ENCODE data around the gene PTS. TPM values are rescaled to one million over a fixed set of nuclear protein-coding genes. Genes with fewer than 3 reads are reported as not detected.

PTS gene
- total and polyA plus RNA-seq, 9 of the 15 experiments (the other 6 are each of a cell fraction or from before 2014, with no cell fraction given), result 27.1 to 72.7 (median 41.1) TPM

DNA sequence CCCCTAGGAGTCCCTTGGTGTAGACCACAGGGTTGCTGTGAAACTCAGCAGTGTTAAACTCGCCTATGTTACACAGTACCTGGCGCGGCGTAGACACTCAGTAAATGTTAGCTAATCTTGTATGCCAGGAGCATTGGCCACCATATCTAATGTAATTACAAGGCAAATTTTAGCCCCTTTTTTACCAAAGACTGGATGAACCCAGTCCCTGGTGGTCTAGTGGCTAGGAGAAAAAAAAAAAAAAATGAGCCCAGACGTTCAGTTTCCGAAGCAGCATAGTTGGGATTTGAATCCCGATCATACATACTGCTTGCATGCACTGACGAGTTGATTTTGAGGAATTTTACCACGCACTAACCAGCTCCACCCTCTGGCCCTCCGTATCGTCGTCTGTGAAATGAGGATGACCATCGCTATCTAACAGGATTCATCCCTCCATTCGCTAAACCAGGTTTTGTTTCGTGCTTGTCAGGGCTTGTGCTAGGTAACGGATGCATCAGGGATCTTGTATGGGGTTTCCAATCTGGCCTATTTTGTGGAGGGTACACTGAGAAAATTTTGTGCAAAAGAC is 688 bp downstream of the PTS start (continued):
- TF ChIP-seq, protein P1, sequence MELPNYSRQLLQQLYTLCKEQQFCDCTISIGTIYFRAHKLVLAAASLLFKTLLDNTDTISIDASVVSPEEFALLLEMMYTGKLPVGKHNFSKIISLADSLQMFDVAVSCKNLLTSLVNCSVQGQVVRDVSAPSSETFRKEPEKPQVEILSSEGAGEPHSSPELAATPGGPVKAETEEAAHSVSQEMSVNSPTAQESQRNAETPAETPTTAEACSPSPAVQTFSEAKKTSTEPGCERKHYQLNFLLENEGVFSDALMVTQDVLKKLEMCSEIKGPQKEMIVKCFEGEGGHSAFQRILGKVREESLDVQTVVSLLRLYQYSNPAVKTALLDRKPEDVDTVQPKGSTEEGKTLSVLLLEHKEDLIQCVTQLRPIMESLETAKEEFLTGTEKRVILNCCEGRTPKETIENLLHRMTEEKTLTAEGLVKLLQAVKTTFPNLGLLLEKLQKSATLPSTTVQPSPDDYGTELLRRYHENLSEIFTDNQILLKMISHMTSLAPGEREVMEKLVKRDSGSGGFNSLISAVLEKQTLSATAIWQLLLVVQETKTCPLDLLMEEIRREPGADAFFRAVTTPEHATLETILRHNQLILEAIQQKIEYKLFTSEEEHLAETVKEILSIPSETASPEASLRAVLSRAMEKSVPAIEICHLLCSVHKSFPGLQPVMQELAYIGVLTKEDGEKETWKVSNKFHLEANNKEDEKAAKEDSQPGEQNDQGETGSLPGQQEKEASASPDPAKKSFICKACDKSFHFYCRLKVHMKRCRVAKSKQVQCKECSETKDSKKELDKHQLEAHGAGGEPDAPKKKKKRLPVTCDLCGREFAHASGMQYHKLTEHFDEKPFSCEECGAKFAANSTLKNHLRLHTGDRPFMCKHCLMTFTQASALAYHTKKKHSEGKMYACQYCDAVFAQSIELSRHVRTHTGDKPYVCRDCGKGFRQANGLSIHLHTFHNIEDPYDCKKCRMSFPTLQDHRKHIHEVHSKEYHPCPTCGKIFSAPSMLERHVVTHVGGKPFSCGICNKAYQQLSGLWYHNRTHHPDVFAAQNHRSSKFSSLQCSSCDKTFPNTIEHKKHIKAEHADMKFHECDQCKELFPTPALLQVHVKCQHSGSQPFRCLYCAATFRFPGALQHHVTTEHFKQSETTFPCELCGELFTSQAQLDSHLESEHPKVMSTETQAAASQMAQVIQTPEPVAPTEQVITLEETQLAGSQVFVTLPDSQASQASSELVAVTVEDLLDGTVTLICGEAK (IDR thresholded peaks at IDR 0.05), result peak; percentile 35; the same call in 1 of the 2 replicates
- TF ChIP-seq, protein P1 (CRISPR knock-in tag; IDR thresholded peaks at IDR 0.05), result no peak
- no peak for TF ChIP-seq GTF2F1 (IDR thresholded peaks at IDR 0.05; ENCODE audit: low read depth, low read length)
- peak in 1 of 3 experiments; percentile 2 for TF ChIP-seq YY1 (IDR thresholded peaks at IDR 0.05; ENCODE audit: borderline replicate concordance in 1 of 3, control insufficient read depth in 1 of 3, extremely low read depth in 1 of 3, insufficient read depth in 3 of 3, insufficient read length in 1 of 3, insufficient replicate concordance in 2 of 3, low read depth in 1 of 3, low read length in 2 of 3)
- TF ChIP-seq, protein P2, sequence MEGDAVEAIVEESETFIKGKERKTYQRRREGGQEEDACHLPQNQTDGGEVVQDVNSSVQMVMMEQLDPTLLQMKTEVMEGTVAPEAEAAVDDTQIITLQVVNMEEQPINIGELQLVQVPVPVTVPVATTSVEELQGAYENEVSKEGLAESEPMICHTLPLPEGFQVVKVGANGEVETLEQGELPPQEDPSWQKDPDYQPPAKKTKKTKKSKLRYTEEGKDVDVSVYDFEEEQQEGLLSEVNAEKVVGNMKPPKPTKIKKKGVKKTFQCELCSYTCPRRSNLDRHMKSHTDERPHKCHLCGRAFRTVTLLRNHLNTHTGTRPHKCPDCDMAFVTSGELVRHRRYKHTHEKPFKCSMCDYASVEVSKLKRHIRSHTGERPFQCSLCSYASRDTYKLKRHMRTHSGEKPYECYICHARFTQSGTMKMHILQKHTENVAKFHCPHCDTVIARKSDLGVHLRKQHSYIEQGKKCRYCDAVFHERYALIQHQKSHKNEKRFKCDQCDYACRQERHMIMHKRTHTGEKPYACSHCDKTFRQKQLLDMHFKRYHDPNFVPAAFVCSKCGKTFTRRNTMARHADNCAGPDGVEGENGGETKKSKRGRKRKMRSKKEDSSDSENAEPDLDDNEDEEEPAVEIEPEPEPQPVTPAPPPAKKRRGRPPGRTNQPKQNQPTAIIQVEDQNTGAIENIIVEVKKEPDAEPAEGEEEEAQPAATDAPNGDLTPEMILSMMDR (IDR thresholded peaks at IDR 0.05 in 2 of 3, conservative IDR thresholded peaks at IDR 0.05 in 1 of 3; ENCODE audit: insufficient read depth in 2 of 3, low read depth in 1 of 3, low read length in 3 of 3), result 0 out of 6 replicates have a peak, but pooled peaks of 1 of the 3 experiments have one; percentile 4
- no peak for TF ChIP-seq MCM5 (IDR thresholded peaks at IDR 0.05; ENCODE audit: low read depth)
- 0 out of 2 replicates have a peak, but pooled peaks have one; percentile 21 for TF ChIP-seq XRCC5 (IDR thresholded peaks at IDR 0.05; ENCODE audit: low read depth, low read length)
- TF ChIP-seq, protein P3, sequence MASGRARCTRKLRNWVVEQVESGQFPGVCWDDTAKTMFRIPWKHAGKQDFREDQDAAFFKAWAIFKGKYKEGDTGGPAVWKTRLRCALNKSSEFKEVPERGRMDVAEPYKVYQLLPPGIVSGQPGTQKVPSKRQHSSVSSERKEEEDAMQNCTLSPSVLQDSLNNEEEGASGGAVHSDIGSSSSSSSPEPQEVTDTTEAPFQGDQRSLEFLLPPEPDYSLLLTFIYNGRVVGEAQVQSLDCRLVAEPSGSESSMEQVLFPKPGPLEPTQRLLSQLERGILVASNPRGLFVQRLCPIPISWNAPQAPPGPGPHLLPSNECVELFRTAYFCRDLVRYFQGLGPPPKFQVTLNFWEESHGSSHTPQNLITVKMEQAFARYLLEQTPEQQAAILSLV (tag; IDR thresholded peaks at IDR 0.05), result no peak
- 0 out of 2 replicates have a peak, but pooled peaks have one; percentile 34 for TF ChIP-seq ZNF384 (IDR thresholded peaks at IDR 0.05; ENCODE audit: low read depth, low read length)

All from K562 (cell line).